ENCODE results near the gene IGFN1.
A peak's percentile ranks its signal among the peaks of the same experiment; 100 is the strongest.

Gene IGFN1

GRCh38 chr1:201224666-201225370 lies 34.2 kb downstream of the IGFN1 start:
- in situ Hi-C loops (cut with MboI; ENCODE audit: low pct_unique_long_range_greater_than_20kb, low sequenced_read_pairs, unreplicated experiment): no loop called here
- no peak for TF ChIP-seq CTCF (IDR thresholded peaks at IDR 0.05; ENCODE audit: extremely low read depth, insufficient read depth, missing control alignments)
- DNase-seq (ENCODE audit: low spot score): no peak

GRCh38 chr1:201226178-201226514 lies 35.5 kb downstream of the IGFN1 start:
- in situ Hi-C loops (cut with MboI; ENCODE audit: low pct_unique_long_range_greater_than_20kb, low sequenced_read_pairs, unreplicated experiment): no loop called here
- no peak for TF ChIP-seq CTCF (IDR thresholded peaks at IDR 0.05; ENCODE audit: extremely low read depth, insufficient read depth, missing control alignments)
- DNase-seq (ENCODE audit: low spot score): no peak

- no peak for DNase-seq (ENCODE audit: low spot score)
Measured at GRCh38 chr1:201226859-201227488, 36.4 kb downstream of the IGFN1 start.

GRCh38 chr1:201228011-201228983 lies 37.7 kb downstream of the IGFN1 start:
- DNase-seq (ENCODE audit: low spot score): peak; percentile 15
- TF ChIP-seq CTCF (IDR thresholded peaks at IDR 0.05; ENCODE audit: extremely low read depth, insufficient read depth, missing control alignments): no peak
- in situ Hi-C loops (cut with MboI; ENCODE audit: low pct_unique_long_range_greater_than_20kb, low sequenced_read_pairs, unreplicated experiment): no loop called here

More at GRCh38 chr1:201226859-201227488, 36.4 kb downstream of the IGFN1 start:
- TF ChIP-seq CTCF (IDR thresholded peaks at IDR 0.05; ENCODE audit: extremely low read depth, insufficient read depth, missing control alignments): no peak
- in situ Hi-C loops (cut with MboI; ENCODE audit: low pct_unique_long_range_greater_than_20kb, low sequenced_read_pairs, unreplicated experiment): no loop called here

GRCh38 chr1:201229095-201229494 lies 38.5 kb downstream of the IGFN1 start:
- DNase-seq (ENCODE audit: low spot score): peak; percentile 4
- TF ChIP-seq CTCF (IDR thresholded peaks at IDR 0.05; ENCODE audit: extremely low read depth, insufficient read depth, missing control alignments): no peak
- in situ Hi-C loops (cut with MboI; ENCODE audit: low pct_unique_long_range_greater_than_20kb, low sequenced_read_pairs, unreplicated experiment): no loop called here
